ENCODE results near the gene TNFRSF1B. TPM values are rescaled to one million over a fixed set of nuclear protein-coding genes. Genes with fewer than 3 reads are reported as not detected.
A peak's percentile ranks its signal among the peaks of the same experiment; 100 is the strongest.

TNFRSF1B gene
- total and polyA plus RNA-seq, 2 experiments from 2014 or later, result 0.91 to 4.1 TPM

DNA sequence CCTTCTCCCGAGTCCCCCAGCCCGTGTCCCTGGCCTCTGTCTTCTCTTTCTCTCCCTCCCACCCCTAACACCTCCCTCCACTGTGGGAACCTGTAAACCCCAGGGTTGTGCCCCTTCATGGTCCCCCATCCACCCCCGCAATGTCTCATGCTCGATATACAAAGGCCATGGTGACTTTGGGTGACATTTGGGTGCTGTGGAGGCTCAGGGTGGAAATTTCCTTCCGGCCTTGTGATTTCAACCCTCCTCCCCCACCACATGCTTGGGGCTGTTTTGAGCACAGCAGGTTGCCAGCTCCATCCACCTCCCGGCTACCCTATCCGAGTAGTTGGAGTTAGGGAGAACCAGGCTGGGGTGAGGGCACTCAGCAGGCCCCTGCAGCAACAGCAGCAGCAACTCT, 37.3 kb downstream of the TNFRSF1B start:
- H3K9me2 ChIP-seq (ENCODE audit: insufficient read depth), result no peaks in the 10 kb centered on the region
- TF ChIP-seq ZNF331 (CRISPR knock-in tag; IDR thresholded peaks at IDR 0.05; ENCODE audit: low read depth), result no peak
- no peak for TF ChIP-seq POLR2AphosphoS5 (IDR thresholded peaks at IDR 0.05; ENCODE audit: low read depth)
- TF ChIP-seq, protein P1, sequence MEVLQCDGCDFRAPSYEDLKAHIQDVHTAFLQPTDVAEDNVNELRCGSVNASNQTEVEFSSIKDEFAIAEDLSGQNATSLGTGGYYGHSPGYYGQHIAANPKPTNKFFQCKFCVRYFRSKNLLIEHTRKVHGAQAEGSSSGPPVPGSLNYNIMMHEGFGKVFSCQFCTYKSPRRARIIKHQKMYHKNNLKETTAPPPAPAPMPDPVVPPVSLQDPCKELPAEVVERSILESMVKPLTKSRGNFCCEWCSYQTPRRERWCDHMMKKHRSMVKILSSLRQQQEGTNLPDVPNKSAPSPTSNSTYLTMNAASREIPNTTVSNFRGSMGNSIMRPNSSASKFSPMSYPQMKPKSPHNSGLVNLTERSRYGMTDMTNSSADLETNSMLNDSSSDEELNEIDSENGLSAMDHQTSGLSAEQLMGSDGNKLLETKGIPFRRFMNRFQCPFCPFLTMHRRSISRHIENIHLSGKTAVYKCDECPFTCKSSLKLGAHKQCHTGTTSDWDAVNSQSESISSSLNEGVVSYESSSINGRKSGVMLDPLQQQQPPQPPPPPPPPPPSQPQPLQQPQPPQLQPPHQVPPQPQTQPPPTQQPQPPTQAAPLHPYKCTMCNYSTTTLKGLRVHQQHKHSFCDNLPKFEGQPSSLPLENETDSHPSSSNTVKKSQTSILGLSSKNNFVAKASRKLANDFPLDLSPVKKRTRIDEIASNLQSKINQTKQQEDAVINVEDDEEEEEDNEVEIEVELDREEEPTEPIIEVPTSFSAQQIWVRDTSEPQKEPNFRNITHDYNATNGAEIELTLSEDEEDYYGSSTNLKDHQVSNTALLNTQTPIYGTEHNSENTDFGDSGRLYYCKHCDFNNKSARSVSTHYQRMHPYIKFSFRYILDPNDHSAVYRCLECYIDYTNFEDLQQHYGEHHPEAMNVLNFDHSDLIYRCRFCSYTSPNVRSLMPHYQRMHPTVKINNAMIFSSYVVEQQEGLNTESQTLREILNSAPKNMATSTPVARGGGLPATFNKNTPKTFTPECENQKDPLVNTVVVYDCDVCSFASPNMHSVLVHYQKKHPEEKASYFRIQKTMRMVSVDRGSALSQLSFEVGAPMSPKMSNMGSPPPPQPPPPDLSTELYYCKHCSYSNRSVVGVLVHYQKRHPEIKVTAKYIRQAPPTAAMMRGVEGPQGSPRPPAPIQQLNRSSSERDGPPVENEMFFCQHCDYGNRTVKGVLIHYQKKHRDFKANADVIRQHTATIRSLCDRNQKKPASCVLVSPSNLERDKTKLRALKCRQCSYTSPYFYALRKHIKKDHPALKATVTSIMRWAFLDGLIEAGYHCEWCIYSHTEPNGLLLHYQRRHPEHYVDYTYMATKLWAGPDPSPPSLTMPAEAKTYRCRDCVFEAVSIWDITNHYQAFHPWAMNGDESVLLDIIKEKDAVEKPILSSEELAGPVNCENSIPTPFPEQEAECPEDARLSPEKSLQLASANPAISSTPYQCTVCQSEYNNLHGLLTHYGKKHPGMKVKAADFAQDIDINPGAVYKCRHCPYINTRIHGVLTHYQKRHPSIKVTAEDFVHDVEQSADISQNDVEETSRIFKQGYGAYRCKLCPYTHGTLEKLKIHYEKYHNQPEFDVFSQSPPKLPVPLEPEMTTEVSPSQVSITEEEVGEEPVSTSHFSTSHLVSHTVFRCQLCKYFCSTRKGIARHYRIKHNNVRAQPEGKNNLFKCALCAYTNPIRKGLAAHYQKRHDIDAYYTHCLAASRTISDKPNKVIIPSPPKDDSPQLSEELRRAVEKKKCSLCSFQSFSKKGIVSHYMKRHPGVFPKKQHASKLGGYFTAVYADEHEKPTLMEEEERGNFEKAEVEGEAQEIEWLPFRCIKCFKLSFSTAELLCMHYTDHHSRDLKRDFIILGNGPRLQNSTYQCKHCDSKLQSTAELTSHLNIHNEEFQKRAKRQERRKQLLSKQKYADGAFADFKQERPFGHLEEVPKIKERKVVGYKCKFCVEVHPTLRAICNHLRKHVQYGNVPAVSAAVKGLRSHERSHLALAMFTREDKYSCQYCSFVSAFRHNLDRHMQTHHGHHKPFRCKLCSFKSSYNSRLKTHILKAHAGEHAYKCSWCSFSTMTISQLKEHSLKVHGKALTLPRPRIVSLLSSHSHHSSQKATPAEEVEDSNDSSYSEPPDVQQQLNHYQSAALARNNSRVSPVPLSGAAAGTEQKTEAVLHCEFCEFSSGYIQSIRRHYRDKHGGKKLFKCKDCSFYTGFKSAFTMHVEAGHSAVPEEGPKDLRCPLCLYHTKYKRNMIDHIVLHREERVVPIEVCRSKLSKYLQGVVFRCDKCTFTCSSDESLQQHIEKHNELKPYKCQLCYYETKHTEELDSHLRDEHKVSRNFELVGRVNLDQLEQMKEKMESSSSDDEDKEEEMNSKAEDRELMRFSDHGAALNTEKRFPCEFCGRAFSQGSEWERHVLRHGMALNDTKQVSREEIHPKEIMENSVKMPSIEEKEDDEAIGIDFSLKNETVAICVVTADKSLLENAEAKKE (CRISPR knock-in tag; IDR thresholded peaks at IDR 0.05), result no peak
- no peak for TF ChIP-seq EZH2phosphoT487 (IDR thresholded peaks at IDR 0.05; ENCODE audit: unreplicated experiment)
- TF ChIP-seq JUNB (IDR thresholded peaks at IDR 0.05; ENCODE audit: unreplicated experiment), result no peak
- TF ChIP-seq, protein P2, sequence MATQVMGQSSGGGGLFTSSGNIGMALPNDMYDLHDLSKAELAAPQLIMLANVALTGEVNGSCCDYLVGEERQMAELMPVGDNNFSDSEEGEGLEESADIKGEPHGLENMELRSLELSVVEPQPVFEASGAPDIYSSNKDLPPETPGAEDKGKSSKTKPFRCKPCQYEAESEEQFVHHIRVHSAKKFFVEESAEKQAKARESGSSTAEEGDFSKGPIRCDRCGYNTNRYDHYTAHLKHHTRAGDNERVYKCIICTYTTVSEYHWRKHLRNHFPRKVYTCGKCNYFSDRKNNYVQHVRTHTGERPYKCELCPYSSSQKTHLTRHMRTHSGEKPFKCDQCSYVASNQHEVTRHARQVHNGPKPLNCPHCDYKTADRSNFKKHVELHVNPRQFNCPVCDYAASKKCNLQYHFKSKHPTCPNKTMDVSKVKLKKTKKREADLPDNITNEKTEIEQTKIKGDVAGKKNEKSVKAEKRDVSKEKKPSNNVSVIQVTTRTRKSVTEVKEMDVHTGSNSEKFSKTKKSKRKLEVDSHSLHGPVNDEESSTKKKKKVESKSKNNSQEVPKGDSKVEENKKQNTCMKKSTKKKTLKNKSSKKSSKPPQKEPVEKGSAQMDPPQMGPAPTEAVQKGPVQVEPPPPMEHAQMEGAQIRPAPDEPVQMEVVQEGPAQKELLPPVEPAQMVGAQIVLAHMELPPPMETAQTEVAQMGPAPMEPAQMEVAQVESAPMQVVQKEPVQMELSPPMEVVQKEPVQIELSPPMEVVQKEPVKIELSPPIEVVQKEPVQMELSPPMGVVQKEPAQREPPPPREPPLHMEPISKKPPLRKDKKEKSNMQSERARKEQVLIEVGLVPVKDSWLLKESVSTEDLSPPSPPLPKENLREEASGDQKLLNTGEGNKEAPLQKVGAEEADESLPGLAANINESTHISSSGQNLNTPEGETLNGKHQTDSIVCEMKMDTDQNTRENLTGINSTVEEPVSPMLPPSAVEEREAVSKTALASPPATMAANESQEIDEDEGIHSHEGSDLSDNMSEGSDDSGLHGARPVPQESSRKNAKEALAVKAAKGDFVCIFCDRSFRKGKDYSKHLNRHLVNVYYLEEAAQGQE (IDR thresholded peaks at IDR 0.05; ENCODE audit: unreplicated experiment), result no peak
- no peak for TF ChIP-seq CREB1 (CRISPR knock-in tag; IDR thresholded peaks at IDR 0.05; ENCODE audit: low read depth)
- TF ChIP-seq STAT1 (IDR thresholded peaks at IDR 0.05; ENCODE audit: unreplicated experiment), result no peak
- TF ChIP-seq EZH2 (IDR thresholded peaks at IDR 0.05; ENCODE audit: low read depth, unreplicated experiment), result no peak
- TF ChIP-seq, protein P3, sequence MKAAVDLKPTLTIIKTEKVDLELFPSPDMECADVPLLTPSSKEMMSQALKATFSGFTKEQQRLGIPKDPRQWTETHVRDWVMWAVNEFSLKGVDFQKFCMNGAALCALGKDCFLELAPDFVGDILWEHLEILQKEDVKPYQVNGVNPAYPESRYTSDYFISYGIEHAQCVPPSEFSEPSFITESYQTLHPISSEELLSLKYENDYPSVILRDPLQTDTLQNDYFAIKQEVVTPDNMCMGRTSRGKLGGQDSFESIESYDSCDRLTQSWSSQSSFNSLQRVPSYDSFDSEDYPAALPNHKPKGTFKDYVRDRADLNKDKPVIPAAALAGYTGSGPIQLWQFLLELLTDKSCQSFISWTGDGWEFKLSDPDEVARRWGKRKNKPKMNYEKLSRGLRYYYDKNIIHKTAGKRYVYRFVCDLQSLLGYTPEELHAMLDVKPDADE (IDR thresholded peaks at IDR 0.05), result no peak
- 0 out of 2 replicates have a peak overlapping the region, but pooled peaks have one; percentile 72 for H2AFZ ChIP-seq
- H3K27me3 Mint-ChIP-seq (ENCODE audit: insufficient read depth, low read depth, poor library complexity), result peaks cover 1% of the 10 kb centered on the region
- no peak overlapping the region for H3K27ac Mint-ChIP-seq
- H3K36me3 Mint-ChIP-seq (ENCODE audit: low read depth), result no peaks in the 10 kb centered on the region
- no peaks in the 10 kb centered on the region for H3F3A ChIP-seq (replicated peaks; ENCODE audit: low read depth)
- H4K20me1 ChIP-seq (replicated peaks; ENCODE audit: insufficient read depth), result no peaks in the 10 kb centered on the region
- H3K4me1 ChIP-seq (ENCODE audit: insufficient read depth), result peaks cover 16% of the 10 kb centered on the region
- H3K9me3 Mint-ChIP-seq, result no peaks in the 10 kb centered on the region
- H3K4me2 ChIP-seq, result peak overlapping the region; percentile 43; the same call in 1 of the 2 replicates
- no peak overlapping the region for H3K4me3 ChIP-seq
- no peak overlapping the region for H3K4me3 Mint-ChIP-seq
- H3K4me1 Mint-ChIP-seq, result peaks cover 32% of the 10 kb centered on the region
- no peaks in the 10 kb centered on the region for H3K79me2 ChIP-seq (replicated peaks; ENCODE audit: insufficient read depth)
- no peak for DNase-seq (ENCODE audit: low spot score)
- no peak overlapping the region for H3K27ac ChIP-seq (ENCODE audit: low read depth)
- H3K27me3 ChIP-seq (ENCODE audit: insufficient read depth), result no peaks in the 10 kb centered on the region
- ATAC-seq, result peak; percentile 21
- no peaks in the 10 kb centered on the region for H3K36me3 ChIP-seq (ENCODE audit: insufficient read depth)

All from GM23338 (cell line).